CD14-positive monocyte (primary cell): ENCODE measurements around the gene JPH2. TPM values are rescaled to one million over a fixed set of nuclear protein-coding genes. Genes with fewer than 3 reads are reported as not detected.

ENCODE experiments used
- DNase-seq, 3 donors: peaks; one replicate each; pipeline ENCODE4 v3.0.0-alpha.2; 2011 to 2022
- H2AFZ ChIP-seq: 2 replicates; pipeline ENCODE4 v1.6.0; 2012; ENCODE audit warnings: mild to moderate bottlenecking, low read depth, low read length, inconsistent platforms; ENCODE audit not compliant: insufficient read depth, poor library complexity, severe bottlenecking
- H3K27ac ChIP-seq, 2 donors: 1 replicate in 1 of 2; 2 replicates in 1 of 2; pipeline ENCODE4 v1.5.1; 2012 to 2013; ENCODE audit warnings: low read length in 2 of 2, control low read depth in 1 of 2, inconsistent platforms in 1 of 2, low read depth in 1 of 2, mild to moderate bottlenecking in 1 of 2
- H3K27me3 ChIP-seq, 2 donors: one replicate each; pipeline versions ENCODE4 v1.6.0 to v1.6.1; 2011 to 2013; ENCODE audit warnings: low read length in 2 of 2; ENCODE audit not compliant: control insufficient read depth in 2 of 2, insufficient read depth in 2 of 2
- H3K36me3 ChIP-seq, 2 donors: replicated peaks in 1 of 2; 1 replicate in 1 of 2; 2 replicates in 1 of 2; pipeline versions ENCODE4 v1.5.1 to v1.6.1; 2012 to 2013; ENCODE audit warnings: low read length in 2 of 2, control low read depth in 1 of 2, inconsistent platforms in 1 of 2, mild to moderate bottlenecking in 1 of 2; ENCODE audit not compliant: insufficient read depth in 2 of 2, control insufficient read depth in 1 of 2
- H3K4me1 ChIP-seq, 2 donors: 1 replicate in 1 of 2; 2 replicates in 1 of 2; pipeline versions ENCODE4 v1.5.1 to v1.6.1; 2012 to 2013; ENCODE audit warnings: low read length in 2 of 2, control low read depth in 1 of 2, inconsistent platforms in 1 of 2, mild to moderate bottlenecking in 1 of 2, moderate library complexity in 1 of 2; ENCODE audit not compliant: insufficient read depth in 2 of 2, control insufficient read depth in 1 of 2
- H3K4me2 ChIP-seq: replicated peaks from 2 replicates; pipeline ENCODE3; 2012; ENCODE audit warnings: low read length, moderate library complexity, mild to moderate bottlenecking; ENCODE audit not compliant: poor library complexity, severe bottlenecking; ENCODE audit errors: extremely low read depth
- H3K4me3 ChIP-seq, 3 experiments: fragments of 200-600 bp in 1 of 3; sonication (generic) in 1 of 3; replicated peaks in 1 of 3; 1 replicate in 2 of 3; 2 replicates in 1 of 3; pipeline ENCODE4 v1.5.1; 2011 to 2013; ENCODE audit warnings: low read length in 3 of 3, mild to moderate bottlenecking in 3 of 3, control low read depth in 2 of 3, low read depth in 2 of 3, inconsistent platforms in 1 of 3, moderate library complexity in 1 of 3
- H3K79me2 ChIP-seq: 2 replicates; pipeline ENCODE4 v1.6.0; 2012; ENCODE audit warnings: mild to moderate bottlenecking, control low read depth, inconsistent platforms, low read length, moderate library complexity; ENCODE audit not compliant: insufficient read depth
- H3K9ac ChIP-seq: 2 replicates; pipeline ENCODE4 v1.6.0; 2017; ENCODE audit warnings: low read length, mild to moderate bottlenecking; ENCODE audit not compliant: insufficient read depth, poor library complexity, severe bottlenecking
- H3K9me3 ChIP-seq, 2 donors: replicated peaks in 1 of 2; 1 replicate in 1 of 2; 2 replicates in 1 of 2; pipeline versions ENCODE4 v1.5.1 to v1.6.1; 2012 to 2013; ENCODE audit warnings: low read length in 2 of 2, control low read depth in 1 of 2; ENCODE audit not compliant: control insufficient read depth in 1 of 2, insufficient read depth in 1 of 2
- H4K20me1 ChIP-seq: 2 replicates; pipeline ENCODE4 v1.6.0; 2012; ENCODE audit warnings: mild to moderate bottlenecking, low read length, control low read depth, moderate library complexity; ENCODE audit not compliant: insufficient read depth
- H3K27ac Mint-ChIP-seq, 7 donors: one replicate each; pipeline ENCODE4 v1.8.0; 2020; ENCODE audit warnings: mild to moderate bottlenecking in 7 of 7, mixed read lengths in 7 of 7, moderate library complexity in 6 of 7, inconsistent platforms in 2 of 7
- H3K27me3 Mint-ChIP-seq, 3 donors: one replicate each; pipeline ENCODE4 v1.8.0; 2021 to 2022; ENCODE audit warnings: low read depth in 3 of 3, mild to moderate bottlenecking in 3 of 3, mixed read lengths in 3 of 3, moderate library complexity in 3 of 3, inconsistent platforms in 1 of 3
- H3K36me3 Mint-ChIP-seq, 2 donors: one replicate each; pipeline ENCODE4 v1.8.0; 2020; ENCODE audit warnings: mixed read lengths in 2 of 2, inconsistent platforms in 1 of 2, mild to moderate bottlenecking in 1 of 2
- H3K4me1 Mint-ChIP-seq: one replicate; pipeline ENCODE4 v1.8.0; 2020; ENCODE audit warnings: mild to moderate bottlenecking, mixed read lengths
- H3K4me3 Mint-ChIP-seq, 2 donors: one replicate each; pipeline ENCODE4 v1.8.0; 2020; ENCODE audit warnings: mild to moderate bottlenecking in 2 of 2, mixed read lengths in 2 of 2, moderate library complexity in 1 of 2
- H3K9me3 Mint-ChIP-seq, 7 donors: one replicate each; pipeline ENCODE4 v1.8.0; 2020 to 2022; ENCODE audit warnings: mixed read lengths in 7 of 7, mild to moderate bottlenecking in 6 of 7, moderate library complexity in 6 of 7, inconsistent platforms in 2 of 7
- WGBS: methylation state at CpG from one replicate; pipeline ENCODE4 v1.1.5; 2013; ENCODE audit warnings: missing lambda C conversion rate; ENCODE audit not compliant: insufficient coverage; 5-methylcytosine and 5-hydroxymethylcytosine counted together
- intact Hi-C, 2 donors: fragments of 100-400 bp; cut with micrococcal nuclease; formaldehyde crosslinking; loops; one replicate each; pipeline versions ENCODE4 v1.15.0 to v1.15.1; 2023
- polyA plus RNA-seq, 3 donors: library from polyadenylated mRNA; depleted of rRNA in 1 of 3; unstranded in 2 of 3; stranded (reverse) in 1 of 3; fragments of 300-500 nt in 2 of 3; fragments of >200 nt in 1 of 3; fragmentation: Illumina TruSeq in 2 of 3; gene quantifications; 1 replicate in 2 of 3; 2 replicates in 1 of 3; pipeline ENCODE4 v1.2.3, GENCODE V29; 2012 to 2021
- TF ChIP-seq, protein P1 (sequence below): fragments of 200-600 bp; IDR thresholded peaks from one replicate; pipeline ENCODE4 v1.8.0; 2022; ENCODE audit warnings: antibody characterized with exemption, mild to moderate bottlenecking

Gene JPH2
- polyA plus RNA-seq, 3 donors: not detected

DNA sequence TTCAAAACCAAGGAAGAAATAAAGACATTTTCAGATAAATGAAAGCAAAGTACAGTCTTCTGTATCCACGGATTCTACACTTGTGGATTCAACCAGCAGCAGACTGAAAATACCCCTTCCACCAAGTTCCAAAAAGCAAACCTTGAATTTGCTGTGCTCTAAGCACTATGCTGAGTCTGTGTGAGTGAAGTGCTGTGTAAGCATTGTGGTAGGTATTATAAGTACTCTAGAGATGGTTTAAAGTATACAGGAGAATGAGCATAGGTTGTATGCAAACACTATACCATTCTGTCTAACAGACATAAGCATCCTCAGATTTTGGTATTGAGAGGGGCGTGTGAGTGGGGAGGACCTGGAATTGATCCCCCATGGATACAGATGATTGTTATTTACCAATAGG is 14.0 kb upstream of the JPH2 start:
- WGBS: no CpG with 5 or more reads among the region's 2 CpGs
- H3K36me3 Mint-ChIP-seq: peaks cover 74 to 91% of the 10 kb centered on the region in 2 donors
- Histone ChIP-seq H3K27me3 (no peaks in the 10 kb centered on the region), H3K4me2 (no peak overlapping the region), H4K20me1 (peaks cover 96% of the 10 kb centered on the region), H3K79me2 (peaks cover 72% of the 10 kb centered on the region), H3K4me1 (peaks cover 3 to 8% of the 10 kb centered on the region in 2 donors), H3K9ac (no peak overlapping the region), H3K27ac (no peak overlapping the region), H3K4me3 (no peak overlapping the region), H3K36me3 (peaks cover 80 to 94% of the 10 kb centered on the region in 2 donors), H2AFZ (no peak overlapping the region), H3K9me3 (no peaks in the 10 kb centered on the region)
- no peak overlapping the region for H3K27ac Mint-ChIP-seq
- peaks cover 3% of the 10 kb centered on the region for H3K4me1 Mint-ChIP-seq
- TF ChIP-seq, protein P1, sequence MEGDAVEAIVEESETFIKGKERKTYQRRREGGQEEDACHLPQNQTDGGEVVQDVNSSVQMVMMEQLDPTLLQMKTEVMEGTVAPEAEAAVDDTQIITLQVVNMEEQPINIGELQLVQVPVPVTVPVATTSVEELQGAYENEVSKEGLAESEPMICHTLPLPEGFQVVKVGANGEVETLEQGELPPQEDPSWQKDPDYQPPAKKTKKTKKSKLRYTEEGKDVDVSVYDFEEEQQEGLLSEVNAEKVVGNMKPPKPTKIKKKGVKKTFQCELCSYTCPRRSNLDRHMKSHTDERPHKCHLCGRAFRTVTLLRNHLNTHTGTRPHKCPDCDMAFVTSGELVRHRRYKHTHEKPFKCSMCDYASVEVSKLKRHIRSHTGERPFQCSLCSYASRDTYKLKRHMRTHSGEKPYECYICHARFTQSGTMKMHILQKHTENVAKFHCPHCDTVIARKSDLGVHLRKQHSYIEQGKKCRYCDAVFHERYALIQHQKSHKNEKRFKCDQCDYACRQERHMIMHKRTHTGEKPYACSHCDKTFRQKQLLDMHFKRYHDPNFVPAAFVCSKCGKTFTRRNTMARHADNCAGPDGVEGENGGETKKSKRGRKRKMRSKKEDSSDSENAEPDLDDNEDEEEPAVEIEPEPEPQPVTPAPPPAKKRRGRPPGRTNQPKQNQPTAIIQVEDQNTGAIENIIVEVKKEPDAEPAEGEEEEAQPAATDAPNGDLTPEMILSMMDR: no peak
- H3K4me3 Mint-ChIP-seq: no peak overlapping the region
- intact Hi-C loops: loop anchor here in 1 of 2 donors (10.0 kb wide), 1 partner anchor 684 kb away; the partner anchor contains the start of gene YWHAB
- H3K9me3 Mint-ChIP-seq: no peaks in the 10 kb centered on the region
- DNase-seq: no peak
- no peaks in the 10 kb centered on the region for H3K27me3 Mint-ChIP-seq

DNA sequence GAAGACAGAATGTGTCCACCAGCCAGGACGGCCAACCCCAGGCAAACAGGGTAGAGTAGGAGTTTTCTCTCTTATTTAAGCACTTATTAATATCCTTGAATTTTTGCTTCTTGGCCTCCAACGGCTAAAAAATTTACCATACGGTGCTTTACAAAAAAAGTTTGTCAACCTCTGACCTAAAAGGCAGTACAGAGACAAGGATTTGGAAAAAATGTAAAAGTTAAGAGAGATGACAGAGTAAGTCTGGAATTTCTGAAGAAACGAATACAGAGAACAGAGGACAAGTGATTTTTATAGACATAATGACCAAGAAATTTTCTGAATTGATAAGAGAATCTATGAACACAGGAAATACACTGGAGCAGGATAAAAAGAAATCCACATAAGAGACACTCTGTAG is 13.4 kb upstream of the JPH2 start:
- no peak for DNase-seq
- Mint-ChIP-seq H3K36me3 (peaks cover 76 to 90% of the 10 kb centered on the region in 2 donors), H3K27me3 (no peaks in the 10 kb centered on the region), H3K4me1 (peaks cover 3% of the 10 kb centered on the region), H3K4me3 (no peak overlapping the region), H3K27ac (peak overlapping the region in 1 of 7 donors; percentile 60), H3K9me3 (no peaks in the 10 kb centered on the region)
- Histone ChIP-seq H3K27ac (no peak overlapping the region), H4K20me1 (peaks cover 95% of the 10 kb centered on the region), H3K9ac (no peak overlapping the region), H3K4me1 (peaks cover 3 to 8% of the 10 kb centered on the region in 2 donors), H2AFZ (no peak overlapping the region), H3K4me3 (no peak overlapping the region), H3K36me3 (peaks cover 79 to 93% of the 10 kb centered on the region in 2 donors), H3K27me3 (no peaks in the 10 kb centered on the region), H3K4me2 (no peak overlapping the region), H3K79me2 (peaks cover 66% of the 10 kb centered on the region), H3K9me3 (no peaks in the 10 kb centered on the region)
- WGBS: no CpG with 5 or more reads among the region's 4 CpGs
- TF ChIP-seq, protein P1: no peak
- intact Hi-C loops: loop anchor here in 1 of 2 donors (10.0 kb wide), 1 partner anchor 684 kb away; the partner anchor contains the start of gene YWHAB
